Suppressor macrophage (primary cell): ENCODE data around the gene ZBTB46.
"Not testable (repeated sequence)": the region's sequence is repeated elsewhere in the genome, so short reads cannot be mapped to it uniquely, and the experiment has no call there.

ENCODE experiments used
- DNase-seq, 4 experiments: peaks; one replicate each; pipeline ENCODE4 v3.0.0-alpha.2; 2020 to 2022

The ZBTB46 gene

DNA sequence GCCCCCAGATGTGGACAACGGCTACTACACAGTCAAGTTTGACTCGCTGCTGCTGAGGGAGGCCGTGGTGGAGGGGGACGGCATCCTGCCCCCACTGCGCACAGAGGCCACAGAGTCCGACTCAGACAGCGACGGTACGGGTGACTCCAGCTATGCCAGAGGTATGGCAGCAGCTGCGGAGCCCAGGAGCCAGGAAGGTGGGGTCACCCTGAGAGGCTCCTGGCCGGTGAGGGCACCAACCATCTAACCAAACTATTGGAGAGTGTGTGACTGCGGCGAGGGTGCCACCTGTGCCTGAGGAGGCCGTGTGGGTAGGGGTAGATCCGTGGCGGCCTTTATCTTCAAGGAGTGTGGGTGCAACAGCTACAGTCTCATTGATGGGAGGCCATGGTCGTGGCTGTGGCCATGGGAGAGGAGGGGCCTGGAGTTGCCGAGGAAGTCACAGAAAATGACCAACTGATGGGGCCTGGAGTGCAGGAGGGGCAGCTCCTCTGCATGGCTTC, 97.4 kb downstream of the ZBTB46 start:
- DNase-seq, result no peak

DNA sequence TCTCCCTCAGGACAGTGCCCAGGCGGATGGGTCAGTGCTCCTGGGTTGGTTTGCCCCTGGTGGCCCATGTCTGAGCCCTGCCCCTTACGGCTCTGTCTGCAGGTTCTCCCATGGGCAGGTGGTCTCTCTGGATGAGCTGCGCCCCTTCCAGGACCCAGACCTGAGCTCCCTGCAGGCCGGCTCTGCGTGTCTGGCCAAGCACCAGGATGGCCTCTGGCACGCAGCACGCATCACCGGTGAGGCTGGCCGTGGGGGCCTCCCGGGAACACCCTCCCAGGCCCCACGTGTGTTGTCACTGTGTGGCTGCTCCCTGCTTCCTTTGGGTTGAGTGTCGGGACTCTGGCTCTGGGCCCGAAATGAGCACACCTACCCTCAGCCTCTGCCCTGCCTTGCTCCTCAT, 97.9 kb downstream of the ZBTB46 start:
- no peak for DNase-seq

DNA sequence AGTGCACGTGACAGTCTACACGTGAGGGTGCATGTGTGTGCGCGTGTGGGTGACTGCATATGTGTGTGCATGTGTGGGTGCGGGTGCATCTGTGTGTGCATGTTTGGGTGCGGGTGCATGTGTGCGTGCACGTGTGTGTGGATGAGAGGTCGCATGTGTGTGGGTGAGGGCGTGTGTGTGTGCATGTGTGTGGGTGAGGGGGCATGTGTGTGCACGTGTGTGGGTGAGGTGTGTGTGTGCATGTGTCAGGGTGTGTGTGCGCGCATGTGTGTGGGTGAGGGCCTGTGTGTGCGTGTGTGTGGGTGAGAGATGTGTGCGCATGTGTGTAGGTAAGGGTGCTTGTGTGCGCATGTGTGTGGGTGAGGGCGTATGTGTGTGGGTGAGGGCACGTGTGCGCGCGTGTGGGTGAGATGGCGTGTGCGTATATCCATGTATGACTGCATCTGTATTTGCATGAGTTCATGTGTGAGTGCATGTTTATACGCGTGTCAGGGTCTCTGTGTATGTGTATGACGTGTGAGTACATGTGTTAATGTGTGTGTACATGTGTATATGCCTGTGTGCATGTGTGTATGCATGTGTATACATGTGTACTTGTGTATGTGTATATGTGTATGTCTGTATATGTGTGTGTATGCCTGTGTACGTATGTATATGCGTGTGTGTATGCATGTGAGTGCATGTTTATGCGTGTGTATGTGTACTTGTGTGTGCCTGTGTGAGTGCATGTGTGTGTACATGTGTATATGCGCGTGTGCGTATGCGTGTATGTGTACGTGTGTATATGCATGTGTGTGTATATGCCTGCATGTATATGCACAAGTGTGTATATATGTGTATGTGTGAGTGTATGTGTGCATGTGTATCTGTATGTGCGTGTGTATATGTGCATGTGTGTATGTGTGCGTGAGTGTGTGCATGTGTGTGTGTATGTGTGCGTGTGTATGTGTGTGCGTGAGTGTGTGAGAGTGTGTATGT, 98.7 kb downstream of the ZBTB46 start:
- DNase-seq, result no peak

DNA sequence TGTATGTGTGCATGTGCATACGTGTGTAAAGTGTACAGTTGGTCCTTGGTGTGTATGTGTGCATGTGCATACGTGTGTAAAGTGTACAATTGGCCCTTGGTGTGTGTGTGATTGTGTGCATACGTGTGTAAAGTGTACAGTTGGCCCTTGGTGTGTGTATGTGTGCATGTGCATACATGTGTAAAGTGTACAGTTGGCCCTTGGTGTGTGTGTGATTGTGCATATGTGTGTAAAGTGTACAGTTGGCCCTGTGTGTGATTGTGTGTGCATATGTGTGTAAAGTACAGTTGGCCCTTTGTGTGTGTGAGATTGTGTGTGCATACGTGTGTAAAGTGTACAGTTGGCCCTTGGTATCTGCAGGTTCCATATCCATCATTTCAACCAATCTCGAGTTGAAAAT, 99.7 kb downstream of the ZBTB46 start:
- no peak for DNase-seq

DNA sequence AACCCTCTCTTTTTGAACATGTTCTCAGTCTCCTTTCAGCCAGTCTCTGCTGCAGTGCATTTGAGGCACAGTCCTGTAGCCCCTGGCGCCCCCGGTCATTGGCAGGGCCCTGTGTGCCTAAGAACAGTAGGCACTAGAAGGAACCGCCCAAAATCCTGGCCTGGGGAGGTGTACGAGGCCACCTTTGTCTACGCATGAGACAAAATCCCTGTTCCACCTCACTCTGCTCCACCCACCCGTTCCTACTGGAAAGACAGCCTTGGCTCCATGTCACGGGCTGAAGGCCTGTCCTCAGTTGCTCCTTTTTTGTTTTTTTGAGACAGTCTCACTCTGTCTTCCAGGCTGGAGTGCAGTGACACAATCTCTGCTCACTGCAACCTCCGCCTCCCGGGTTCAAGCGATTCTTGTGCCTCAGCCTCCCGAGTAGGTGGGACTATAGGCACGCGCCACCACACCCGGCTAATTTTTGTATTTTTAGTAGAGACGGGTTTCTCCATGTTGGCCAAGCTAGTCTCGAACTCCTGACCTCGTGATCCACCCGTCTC, 100.8 kb downstream of the ZBTB46 start:
- not testable (repeated sequence) for DNase-seq

DNA sequence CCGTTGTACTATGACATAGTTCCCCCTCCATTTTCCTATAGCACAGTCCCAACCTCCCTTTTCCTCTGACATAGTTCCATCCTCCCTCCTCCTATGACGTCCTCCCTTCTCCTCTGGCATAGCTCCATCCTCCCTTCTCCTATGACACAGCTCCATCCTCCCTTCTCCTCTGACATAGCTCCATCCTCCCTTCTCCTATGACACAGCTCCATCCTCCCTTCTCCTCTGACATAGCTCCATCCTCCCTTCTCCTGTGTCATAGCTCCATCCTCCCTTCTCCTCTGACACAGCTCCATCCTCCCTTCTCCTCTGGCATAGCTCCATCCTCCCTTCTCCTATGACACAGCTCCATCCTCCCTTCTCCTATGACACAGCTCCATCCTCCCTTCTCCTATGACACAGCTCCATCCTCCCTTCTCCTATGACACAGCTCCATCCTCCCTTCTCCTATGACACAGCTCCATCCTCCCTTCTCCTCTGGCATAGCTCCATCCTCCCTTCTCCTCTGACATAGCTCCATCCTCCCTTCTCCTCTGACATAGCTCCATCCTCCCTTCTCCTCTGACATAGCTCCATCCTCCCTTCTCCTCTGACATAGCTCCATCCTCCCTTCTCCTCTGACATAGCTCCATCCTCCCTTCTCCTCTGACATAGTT, 108.0 kb downstream of the ZBTB46 start:
- not testable (repeated sequence) for DNase-seq

DNA sequence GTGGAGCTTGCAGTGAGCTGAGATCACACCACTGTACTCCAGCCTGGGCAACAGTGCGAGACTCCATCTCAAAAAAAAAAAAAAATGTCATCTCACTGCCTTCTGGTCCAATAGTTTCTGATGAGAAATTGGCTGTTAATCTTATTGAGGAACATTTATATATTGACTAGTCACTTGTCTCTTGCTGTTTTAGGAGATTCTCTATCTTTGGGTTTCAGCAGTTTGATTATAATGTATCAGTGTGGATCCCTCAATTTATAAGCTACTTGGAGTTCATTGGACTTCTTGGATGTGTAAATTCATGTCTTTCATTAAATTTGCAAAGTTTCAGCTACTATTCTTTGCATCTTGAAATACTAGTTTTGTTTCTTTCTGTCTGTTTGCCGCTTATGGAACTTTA, 112.1 kb downstream of the ZBTB46 start:
- no peak for DNase-seq

DNA sequence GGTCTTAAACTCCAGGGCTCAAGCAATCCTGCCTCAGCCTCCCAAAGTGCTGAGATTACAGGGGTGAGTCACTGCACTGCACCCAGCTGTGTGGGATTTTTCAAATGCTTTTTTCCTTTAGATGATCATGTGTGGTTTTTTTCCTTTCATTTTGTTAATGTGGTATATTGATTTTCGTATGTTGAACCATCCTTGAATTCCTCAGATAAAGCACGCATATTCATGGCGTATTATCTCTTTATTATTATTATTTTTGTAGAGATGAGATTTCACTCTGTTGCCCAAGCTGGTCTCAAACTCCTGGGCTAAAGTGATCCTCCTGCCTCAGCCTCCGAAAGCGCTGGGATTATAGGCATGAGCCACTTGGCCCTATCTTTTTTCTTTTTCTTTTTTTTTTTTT, 116.2 kb downstream of the ZBTB46 start:
- DNase-seq, result no peak

DNA sequence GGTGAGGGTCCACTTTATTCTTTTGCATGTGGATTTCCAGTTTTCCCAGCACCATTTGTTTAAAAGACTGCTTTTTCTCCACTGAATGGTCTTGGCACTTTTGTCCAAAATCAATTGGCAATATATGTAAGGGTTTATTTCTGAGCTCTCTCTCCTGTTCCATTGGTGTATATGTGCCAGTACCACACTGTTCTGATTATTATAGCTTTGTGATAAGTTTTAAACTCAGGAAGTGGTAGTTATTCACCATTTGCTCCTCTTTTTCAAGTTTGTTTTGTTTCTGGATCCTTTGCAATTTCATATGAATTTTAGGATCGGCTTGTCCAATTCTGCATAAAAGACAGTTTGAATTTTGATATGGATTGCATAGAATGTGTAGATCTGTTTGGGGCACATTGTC, 118.9 kb downstream of the ZBTB46 start:
- no peak for DNase-seq

DNA sequence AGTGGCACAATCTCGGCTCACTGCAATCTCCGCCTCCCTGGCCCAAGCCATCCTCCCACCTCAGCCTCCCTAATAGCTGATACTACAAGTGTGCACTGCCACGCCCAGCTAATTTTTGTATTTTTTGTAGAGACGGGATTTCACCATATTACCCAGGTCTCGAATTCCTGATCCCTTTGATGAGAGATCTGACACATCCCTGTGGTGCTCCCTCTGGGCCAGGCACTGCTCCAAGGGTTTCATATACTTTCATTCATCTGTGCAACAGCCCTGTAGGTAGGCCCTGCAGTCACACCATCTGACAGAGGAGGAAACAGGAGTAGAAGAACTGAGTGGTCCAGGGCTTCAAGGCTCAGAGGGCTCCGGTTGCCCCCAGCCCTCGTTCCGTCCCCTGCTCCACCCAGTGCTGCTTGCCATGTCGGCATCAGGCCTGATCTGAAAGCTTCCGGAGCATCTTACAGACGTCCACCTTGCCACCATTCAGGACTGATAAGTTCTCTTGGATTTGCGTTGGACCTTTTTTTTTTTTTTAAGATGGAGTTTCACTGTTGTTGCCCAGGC, 119.9 kb downstream of the ZBTB46 start:
- no peak for DNase-seq

DNA sequence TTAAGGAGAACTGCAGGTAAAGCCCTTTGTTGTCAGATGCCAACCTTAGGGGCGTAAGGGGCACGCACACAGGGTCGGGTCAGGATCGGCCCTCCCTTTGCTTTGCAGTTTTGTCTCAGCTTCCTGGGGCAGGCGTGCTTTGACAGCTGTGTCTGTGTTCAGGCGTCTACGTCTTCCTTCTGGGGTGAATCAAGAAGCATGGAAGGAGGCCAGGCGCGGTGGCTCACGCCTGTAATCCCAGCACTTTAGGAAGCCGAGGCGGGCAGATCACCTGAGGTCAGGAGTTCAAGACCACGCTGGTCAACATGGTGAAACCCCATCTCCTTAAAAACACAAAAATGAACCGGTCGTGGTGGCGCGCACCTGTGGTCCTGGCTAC, 121.9 kb downstream of the ZBTB46 start:
- DNase-seq, result no peak

DNA sequence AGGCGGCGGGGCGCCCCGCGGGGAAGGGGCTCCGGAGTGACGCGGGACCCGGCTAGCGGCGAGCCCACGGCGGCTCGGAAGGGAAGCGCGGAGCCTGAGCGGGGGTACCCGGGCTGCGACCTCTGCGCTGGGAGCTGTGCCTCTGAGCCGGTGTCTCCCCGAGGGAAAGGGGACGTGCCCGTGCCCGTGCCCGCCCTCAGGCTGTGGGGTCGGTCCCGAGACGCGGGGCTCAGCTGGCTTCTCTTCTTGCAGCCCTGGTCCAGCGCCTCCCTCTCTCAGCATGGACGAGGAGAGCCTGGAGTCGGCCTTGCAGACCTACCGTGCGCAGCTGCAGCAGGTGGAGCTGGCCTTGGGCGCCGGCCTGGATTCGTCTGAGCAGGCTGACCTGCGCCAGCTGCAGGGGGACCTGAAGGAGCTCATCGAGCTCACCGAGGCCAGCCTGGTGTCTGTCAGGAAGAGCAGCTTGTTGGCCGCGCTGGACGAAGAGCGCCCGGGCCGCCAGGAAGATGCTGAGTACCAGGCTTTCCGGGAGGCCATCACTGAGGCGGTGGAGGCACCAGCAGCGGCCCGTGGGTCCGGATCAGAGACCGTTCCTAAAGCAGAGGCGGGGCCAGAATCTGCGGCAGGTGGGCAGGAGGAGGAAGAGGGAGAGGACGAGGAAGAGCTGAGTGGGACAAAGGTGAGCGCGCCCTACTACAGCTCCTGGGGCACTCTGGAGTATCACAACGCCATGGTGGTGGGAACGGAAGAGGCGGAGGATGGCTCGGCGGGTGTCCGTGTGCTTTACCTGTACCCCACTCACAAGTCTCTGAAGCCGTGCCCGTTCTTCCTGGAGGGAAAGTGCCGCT, 122.5 kb downstream of the ZBTB46 start:
- peak in 1 of 4 experiments; percentile 45 for DNase-seq

DNA sequence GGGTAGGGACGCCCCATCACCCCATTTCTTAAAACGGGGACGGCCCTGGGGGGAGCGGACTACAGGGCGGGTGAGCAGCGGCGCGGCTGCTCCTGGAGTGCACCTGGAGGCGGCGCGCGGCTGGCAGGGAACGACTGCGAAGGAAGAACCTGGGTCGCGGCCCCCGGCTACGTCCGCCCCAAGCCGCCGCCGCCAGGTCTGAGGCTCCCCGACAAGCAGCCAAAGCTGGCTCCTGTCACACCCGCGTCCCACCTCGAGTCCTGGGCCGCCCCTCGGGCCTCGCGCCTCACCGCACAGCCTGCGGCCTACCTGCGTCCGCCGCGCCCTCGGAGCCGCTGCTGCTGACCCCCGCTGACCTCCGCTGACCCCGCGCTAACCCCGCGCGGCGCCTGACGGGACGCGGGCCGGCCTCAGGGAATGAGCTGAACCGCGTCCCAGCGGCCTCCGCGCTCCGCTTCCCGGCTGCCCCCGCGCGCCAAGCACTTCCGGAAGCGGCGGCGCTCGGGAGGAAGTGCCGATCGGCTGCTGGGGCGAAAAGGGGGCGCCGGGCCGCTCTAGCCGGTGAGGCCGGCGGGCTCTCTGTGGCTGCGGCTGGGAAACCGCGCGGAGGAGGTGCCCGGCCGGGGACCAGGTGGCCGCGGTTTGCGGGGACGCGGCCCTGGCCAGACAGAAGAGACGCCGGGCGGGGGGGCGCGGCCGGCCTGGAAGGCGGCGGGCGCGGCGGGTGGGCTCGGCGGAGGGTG, 123.3 kb downstream of the ZBTB46 start, which contains the start of the genes ARFRP1 and ZGPAT:
Gene ARFRP1 (minus strand): TSS at position 419 of the 743 bp plus-strand sequence. CDS start 885 bp downstream, outside the sequence.
Gene ZGPAT (plus strand): TSS at position 482 of the 743 bp plus-strand sequence. CDS start 542 bp downstream, outside the sequence.
- peak; percentile 93 to 98 (median 96) for DNase-seq

DNA sequence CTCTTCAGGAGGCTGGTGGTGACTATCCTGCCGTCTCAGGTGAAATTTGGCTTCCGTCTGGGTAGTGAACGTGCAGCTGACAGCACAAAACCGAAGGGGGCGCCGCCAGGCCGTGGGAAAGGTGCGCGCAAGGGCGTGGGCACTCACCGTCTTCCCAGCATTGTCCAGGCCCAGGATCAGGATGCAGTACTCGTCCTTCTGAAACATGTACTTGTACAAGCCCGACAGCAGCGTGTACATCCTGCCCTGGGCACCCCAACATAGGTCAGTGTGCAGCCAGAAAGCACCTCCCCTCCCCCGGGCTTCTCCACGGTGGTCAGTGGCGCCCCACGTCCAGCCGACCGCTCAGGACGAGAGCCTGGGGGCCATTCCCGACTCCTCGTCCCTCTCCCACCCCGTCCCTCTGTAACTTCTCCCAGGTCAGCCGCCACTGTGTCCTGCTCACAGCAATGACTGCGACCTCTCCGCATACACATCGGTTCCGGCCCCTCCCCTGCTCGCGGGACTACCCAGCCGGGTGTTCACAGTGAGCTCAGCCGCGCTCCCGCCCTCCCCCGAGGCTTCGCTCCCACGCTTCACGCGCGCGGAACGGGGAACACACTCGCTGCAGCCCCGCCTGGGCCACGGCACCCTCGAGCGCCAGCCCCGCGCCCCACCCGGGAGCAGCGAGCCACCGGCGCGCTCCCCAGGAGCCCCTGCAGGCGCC, 124.1 kb downstream of the ZBTB46 start:
- peak; percentile 69 to 90 (median 80) for DNase-seq

DNA sequence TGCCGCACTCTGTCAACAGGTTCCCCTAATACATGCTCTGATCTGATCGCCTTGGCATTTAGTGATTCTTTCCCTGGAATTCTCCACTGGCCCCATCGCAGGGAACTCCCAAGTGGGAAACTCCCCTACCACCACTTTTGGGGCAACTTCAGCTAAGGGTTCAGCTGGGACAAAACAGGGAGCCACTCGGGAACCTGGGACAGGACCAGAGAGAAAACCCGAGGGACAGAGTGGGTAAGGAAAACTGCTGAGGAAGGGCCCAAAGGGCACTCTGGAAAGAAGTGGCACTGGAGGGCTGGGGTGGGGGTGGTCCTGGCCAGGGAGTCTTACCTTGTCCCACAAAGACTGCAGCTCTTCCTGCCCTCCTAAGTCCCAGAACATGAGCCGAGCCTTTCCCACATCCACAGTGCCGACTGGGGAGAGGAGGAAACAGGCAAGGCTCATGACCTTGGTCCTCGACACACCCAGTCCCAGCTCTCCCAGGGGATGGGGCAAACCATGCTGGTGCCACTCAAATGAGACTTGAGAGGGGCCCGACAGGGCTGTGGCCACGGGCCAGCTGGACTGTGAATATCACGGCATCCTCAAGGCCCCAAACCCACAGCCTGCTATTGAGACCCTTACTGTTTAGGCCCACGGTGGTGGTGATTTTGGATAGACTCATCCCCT, 124.9 kb downstream of the ZBTB46 start:
- DNase-seq, result no peak

DNA sequence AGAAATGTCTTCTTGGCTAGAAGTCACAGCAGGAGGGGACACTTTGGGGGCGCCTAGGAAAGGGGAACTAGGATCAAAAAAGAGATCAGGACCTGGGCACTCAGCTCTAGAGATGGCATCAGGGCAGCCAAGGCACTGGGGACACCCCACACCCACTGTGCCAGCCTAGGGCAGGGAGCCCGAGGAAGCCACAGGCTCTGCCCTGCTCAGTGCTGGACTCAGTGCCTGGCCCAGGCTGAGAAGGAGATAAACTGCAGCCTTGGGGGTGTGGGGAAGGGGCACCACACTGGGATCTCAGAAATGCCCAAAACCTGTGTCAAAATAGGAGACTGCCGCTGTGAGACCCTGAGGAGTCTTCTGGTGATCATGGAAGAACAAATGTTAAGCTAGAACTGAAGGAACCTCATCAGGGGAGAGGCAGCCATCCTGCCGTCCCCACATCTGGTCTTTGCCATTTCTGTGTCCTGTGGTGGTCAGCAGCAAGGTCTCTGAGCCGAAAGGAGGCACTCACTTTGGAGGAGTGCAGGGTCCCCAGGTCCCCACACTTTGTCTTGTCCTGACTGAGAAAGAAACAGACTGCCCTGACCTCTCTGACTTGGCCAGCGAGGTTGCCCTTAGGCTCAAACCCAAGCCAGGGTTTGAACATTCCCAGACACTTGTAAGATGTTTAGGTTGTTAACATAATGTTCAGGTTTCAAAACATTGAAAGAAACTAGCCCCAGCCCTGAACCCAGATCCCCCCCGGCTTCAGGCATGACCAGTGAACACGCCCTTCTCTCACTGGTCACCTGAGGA, 125.6 kb downstream of the ZBTB46 start:
- DNase-seq, result no peak

DNA sequence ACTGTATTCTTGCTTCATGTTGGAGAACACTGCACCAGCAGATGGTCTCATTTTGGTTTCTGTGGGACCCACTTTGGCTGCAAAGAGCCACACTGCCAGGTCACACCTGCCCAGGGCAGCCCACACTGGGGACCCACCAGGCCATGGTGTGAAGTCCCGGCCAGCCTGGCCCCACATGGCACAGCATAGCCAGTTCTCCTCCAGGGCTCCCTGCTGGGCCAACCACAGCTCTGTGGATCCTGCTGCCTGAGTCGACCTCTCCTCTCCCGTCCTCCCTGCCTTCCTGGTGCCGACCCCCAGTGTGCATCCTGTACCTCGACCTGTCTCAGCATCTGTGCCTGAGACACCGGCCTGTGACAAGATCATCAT, 126.3 kb downstream of the ZBTB46 start:
- DNase-seq, result no peak

DNA sequence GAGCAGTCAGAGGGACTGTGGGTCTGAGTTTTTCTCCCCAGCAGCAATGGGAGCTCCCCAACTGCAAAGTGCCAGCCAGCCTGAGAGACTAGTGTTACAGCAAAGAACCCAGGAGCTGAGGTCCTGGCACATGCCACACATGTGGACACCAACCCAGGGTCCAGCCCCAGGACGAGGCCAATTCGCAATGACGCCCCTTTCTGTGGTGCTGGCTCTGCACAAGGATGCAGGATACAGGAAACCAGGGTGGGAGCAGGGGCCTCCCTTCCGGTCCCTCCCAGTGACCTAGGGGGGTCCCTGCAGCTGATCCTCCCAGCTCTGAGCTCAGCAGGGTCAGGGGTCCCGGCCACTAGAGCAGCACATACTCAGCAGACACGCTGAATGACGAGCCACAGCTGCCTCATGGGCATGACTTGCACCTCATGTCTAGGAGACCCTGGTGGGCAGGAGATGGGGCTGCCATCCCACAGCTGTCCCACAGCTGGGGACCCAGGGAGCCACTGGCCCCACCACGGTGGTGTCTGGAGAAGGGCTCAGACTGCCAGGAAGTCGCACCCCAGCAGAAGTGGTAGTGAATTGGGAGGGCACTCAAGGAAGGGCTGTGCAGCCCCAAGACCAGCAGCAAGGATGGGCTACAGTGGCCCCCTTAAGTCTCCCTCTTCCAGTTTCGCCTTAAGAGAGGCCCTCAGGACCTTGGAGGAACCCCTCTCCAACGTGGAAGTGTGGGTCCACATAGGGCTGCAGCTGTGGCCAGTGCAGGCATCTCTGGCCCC, 126.9 kb downstream of the ZBTB46 start:
- DNase-seq, result no peak
